IPS-15b (cell line): ENCODE data around the gene PCNT.
A peak's percentile ranks its signal among the peaks of the same experiment; 100 is the strongest.

Experiments used
- H3K27me3 ChIP-seq: one replicate; pipeline ENCODE4 v1.6.1; 2013; ENCODE audit warnings: low read length; ENCODE audit not compliant: control insufficient read depth, insufficient read depth
- H3K36me3 ChIP-seq: one replicate; pipeline ENCODE4 v1.6.1; 2013; ENCODE audit warnings: low read length; ENCODE audit not compliant: control insufficient read depth, insufficient read depth
- H3K4me1 ChIP-seq: one replicate; pipeline ENCODE4 v1.6.1; 2013; ENCODE audit warnings: mild to moderate bottlenecking, low read length; ENCODE audit not compliant: control insufficient read depth, insufficient read depth
- H3K4me3 ChIP-seq: one replicate; pipeline ENCODE4 v1.5.1; 2013; ENCODE audit warnings: low read depth, low read length
- H3K9ac ChIP-seq: one replicate; pipeline ENCODE4 v1.6.1; 2013; ENCODE audit warnings: low read depth, mild to moderate bottlenecking, low read length
- H3K9me3 ChIP-seq: one replicate; pipeline ENCODE4 v1.6.1; 2013; ENCODE audit warnings: mild to moderate bottlenecking, low read length; ENCODE audit not compliant: control insufficient read depth, insufficient read depth

PCNT gene

DNA sequence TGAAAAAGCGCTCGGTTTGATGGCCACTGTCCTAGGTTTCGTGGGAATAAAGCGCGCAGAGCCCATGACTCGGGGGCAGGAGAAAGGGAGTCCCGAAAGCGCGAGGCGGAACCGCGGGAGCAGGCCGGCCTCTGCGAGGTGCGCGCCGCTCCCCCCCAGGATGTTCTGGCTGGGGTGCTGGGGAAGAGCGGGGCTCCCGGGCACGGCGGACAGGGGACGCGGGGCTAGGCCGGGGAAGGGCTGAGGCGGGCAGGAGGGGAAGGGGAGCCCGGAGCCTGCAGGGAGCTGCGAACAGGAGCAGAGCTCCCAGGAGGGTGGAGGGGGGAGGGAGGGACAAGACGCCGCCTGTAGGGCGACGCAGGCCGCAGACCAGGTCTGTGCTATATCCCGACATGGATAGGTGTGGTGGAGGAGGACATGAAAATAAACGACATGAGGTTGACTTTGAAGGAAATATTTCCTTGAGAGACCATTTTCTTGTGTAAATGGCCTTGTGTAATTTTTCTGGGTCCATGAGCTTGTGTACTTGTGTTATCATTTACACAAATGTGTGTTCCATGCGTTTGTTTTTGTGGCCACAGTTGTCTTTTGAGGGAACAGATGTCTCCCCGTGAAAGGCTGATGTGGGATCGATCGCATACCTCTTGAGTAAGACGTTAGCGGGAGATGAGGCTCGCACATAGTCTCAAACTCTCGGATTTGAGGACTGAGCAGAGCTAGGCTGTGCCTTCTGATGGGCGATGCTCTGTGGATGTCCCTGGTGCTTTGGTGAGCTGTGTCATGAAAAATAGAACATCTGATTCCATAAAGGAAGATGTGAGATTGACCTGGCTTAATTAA, 1.3 kb downstream of the PCNT start:
- Histone ChIP-seq H3K27me3 (no peaks in the 10 kb centered on the region), H3K36me3 (peaks cover 14% of the 10 kb centered on the region), H3K9ac (peak overlapping the region; percentile 73), H3K4me1 (peaks cover 2% of the 10 kb centered on the region), H3K9me3 (no peaks in the 10 kb centered on the region), H3K4me3 (peak overlapping the region; percentile 70)

DNA sequence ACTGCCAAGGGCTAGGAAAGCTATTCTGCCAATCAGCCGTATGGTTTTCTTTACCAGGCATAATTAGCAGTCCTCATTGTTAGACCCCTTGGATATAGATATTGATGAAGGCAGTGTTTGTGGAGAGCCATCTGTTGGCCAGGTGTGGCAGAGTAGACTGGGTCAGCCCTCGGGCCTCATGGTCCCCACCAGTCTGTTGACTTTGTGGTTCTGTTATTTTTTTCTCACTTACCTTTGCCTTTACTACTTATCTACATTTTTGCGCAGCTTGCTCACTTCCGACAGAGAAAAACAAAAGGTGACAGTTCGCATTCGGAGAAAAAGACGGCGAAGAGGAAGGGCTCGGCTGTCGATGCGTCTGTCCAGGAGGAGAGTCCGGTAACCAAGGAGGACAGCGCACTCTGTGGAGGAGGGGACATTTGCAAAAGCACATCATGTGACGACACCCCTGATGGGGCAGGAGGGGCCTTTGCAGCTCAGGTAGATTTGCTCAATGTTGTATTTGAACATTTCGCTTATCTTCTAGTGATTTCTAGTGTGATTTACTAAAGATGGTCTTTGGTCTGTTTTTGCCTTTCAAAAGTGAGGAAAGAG, 2.3 kb downstream of the PCNT start:
- Histone ChIP-seq H3K36me3 (peaks cover 15% of the 10 kb centered on the region), H3K9me3 (no peaks in the 10 kb centered on the region), H3K4me3 (no peak overlapping the region), H3K4me1 (peaks cover under 1% of the 10 kb centered on the region), H3K27me3 (no peaks in the 10 kb centered on the region), H3K9ac (no peak overlapping the region)

DNA sequence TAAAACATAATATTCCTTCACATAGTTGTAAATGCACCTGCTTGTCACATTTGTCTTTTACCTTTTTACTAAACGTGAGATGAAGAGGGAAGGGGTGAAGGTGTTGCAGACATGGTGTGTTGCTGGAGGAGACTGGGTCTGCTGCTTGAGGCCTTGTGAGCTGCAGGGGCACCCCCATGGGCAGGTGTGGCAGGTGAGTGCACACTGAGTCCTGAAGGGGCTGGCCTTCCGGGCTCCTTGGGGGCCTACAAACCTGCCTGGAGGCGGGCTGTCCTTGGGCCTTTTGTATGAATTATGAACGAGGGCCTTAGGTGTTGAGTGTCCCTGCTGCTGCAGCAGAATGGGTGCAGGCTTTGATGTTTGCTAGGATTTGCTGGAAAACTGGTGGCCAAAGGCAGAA, 3.8 kb downstream of the PCNT start:
- Histone ChIP-seq H3K27me3 (no peaks in the 10 kb centered on the region), H3K9me3 (no peaks in the 10 kb centered on the region), H3K4me3 (no peak overlapping the region), H3K4me1 (no peaks in the 10 kb centered on the region), H3K9ac (no peak overlapping the region), H3K36me3 (peaks cover 15% of the 10 kb centered on the region)

DNA sequence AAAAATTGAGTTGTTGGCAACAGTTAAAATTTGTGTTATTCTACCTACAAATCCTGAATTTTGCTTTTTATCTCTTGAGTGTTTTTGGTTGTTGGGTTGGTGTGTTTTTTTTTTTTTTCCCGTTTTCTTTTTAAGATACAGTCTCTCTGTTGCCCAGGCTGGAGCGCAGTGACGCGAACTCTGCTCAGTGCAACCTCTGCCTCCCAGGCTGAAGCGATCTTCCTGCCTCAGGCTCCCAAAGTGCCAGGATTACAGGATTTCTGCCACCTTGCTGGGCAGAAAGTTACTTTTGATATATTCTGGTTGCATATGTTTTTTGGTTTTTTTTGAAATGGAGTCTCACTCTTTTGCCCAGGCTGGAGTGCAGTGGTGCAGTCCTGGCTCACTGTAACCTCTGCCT, 4.2 kb downstream of the PCNT start:
- no peak overlapping the region for H3K4me3 ChIP-seq
- no peaks in the 10 kb centered on the region for H3K9me3 ChIP-seq
- peaks cover 15% of the 10 kb centered on the region for H3K36me3 ChIP-seq

DNA sequence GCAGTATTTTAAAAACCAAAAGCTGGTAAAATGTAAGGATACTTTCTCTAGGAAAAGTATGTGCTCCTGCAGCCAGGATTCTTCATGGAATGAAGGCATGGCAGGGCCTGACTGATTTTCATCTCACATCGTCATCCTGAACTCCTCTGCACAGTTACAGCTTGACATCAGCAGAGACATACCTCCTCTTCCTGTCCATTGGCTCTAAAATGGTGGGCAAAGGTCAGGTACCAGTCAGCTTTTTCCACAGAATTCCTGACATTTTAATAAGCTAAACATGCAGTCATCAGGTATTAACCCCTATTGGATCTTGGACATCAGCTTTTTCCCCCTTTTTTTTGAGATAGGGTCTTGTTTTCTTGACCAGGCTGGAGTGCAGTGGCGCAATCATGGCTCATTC, 5.8 kb downstream of the PCNT start:
- H3K4me1 ChIP-seq, result no peaks in the 10 kb centered on the region
- H3K9me3 ChIP-seq, result no peaks in the 10 kb centered on the region
- no peaks in the 10 kb centered on the region for H3K27me3 ChIP-seq
- H3K36me3 ChIP-seq, result peaks cover 10% of the 10 kb centered on the region
- no peak overlapping the region for H3K4me3 ChIP-seq
- no peak overlapping the region for H3K9ac ChIP-seq

More for the DNA sequence above, 4.2 kb downstream of the PCNT start:
- Histone ChIP-seq H3K9ac (no peak overlapping the region), H3K4me1 (no peaks in the 10 kb centered on the region), H3K27me3 (no peaks in the 10 kb centered on the region)

DNA sequence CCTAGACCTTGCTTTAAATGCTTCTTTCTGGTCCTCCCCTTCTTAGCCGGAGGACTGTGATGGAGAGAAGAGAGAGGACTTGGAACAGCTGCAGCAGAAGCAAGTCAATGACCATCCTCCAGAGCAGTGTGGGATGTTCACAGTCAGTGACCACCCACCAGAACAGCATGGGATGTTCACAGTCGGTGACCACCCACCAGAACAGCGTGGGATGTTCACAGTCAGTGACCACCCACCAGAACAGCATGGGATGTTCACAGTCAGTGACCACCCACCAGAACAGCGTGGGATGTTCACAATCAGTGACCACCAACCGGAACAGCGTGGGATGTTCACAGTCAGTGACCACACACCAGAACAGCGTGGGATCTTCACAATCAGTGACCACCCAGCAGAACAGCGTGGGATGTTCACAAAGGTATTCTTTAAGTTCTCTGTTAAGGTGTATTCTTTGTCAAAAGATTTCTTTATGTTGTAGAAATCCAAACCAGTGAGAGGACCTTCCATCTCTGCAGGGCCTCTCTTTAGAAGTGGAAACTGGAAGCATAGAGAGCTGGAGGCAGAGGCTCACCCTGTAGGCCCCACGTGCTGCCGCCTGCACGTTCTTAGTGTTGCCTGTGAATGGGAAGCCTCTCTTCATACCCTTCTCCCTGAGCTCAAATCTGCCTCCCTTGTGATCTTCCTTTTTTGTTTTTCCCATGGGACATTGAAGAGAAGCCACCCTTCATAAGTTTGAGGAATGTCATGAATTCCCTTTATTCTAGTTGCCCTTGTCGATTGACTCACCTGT, 10.6 kb downstream of the PCNT start:
- Histone ChIP-seq H3K9me3 (no peaks in the 10 kb centered on the region), H3K4me3 (no peak overlapping the region), H3K27me3 (no peaks in the 10 kb centered on the region), H3K9ac (no peak overlapping the region), H3K4me1 (no peaks in the 10 kb centered on the region), H3K36me3 (peaks cover 18% of the 10 kb centered on the region)

DNA sequence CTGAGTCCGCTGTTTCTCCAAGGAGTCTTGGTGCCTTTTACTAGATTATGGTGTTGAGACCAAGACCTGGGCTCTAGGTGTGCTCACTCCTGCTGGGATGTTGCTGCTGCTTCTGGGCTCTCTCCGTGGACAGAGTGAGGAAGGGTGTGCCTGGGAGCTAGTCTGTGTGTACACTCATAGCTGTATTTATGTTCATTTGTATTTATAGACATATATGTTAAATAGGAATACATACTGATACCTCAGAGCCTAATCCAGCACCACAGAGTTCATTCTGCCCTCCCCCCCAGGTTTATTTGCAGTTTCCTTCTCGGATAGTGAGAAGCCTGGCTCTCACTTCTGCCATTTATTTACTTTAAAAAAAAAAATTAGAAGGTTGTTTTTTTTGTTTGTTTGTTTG, 12.6 kb downstream of the PCNT start:
- peaks cover 15% of the 10 kb centered on the region for H3K36me3 ChIP-seq
- no peaks in the 10 kb centered on the region for H3K4me1 ChIP-seq

DNA sequence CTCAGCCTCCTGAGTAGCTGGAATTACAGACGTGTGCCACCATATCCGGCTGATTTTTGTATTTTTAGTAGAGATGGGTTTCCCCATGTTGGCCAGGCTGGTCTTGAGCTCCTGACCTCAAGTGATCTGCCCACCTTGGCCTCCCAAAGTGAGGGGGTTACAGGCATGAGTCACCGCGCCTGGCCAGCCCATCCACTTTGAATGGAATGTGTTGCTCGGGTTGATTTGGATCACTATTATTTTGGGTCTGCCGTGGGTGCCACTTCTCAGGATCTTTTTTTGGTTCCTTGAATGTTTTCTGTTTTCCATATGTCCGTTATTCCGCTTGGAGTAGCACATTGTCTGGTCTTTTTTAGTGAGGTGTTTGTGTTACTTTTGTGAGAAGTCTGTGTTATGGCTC, 17.0 kb downstream of the PCNT start:
- no peaks in the 10 kb centered on the region for H3K27me3 ChIP-seq
- H3K9ac ChIP-seq, result no peak overlapping the region
- H3K4me3 ChIP-seq, result no peak overlapping the region
- no peaks in the 10 kb centered on the region for H3K4me1 ChIP-seq
- no peaks in the 10 kb centered on the region for H3K9me3 ChIP-seq
- H3K36me3 ChIP-seq, result peaks cover 15% of the 10 kb centered on the region

More for the DNA sequence above, 12.6 kb downstream of the PCNT start:
- H3K27me3 ChIP-seq, result no peaks in the 10 kb centered on the region
- H3K4me3 ChIP-seq, result no peak overlapping the region
- no peaks in the 10 kb centered on the region for H3K9me3 ChIP-seq
- no peak overlapping the region for H3K9ac ChIP-seq

DNA sequence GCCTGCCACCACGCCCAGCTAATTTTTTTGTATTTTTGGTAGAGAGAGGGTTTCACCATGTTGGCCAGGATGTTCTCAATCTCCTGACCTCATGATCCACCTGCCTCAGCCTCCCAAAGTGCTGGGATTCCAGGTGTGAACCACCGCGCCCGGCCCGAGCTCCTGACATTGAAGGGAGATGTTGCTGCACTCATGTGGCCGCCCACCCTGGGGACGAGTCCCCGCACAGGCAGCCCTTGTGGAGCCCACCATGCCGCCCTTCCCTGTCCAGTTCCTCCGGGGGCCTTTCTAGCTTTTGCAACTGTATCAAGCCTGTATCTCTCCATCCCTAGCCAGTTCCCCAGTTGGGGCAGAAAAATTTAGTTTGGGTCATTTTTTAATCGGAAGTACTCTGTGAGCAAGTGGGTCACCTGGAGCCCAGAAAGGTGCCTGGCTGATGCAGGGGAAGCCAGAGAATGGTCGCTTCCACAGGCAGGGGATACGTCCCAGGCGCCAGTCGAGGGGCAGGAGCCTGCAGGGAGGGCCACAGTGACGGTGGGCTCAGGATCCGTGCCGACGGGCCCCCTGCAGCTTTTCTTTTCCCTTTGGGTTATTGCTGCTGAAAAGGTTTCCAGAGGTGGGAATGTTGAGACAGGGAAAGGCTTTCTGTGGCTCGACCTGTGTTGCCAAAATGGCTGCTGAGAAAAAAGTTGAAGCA, 20.4 kb downstream of the PCNT start:
- Histone ChIP-seq H3K9ac (no peak overlapping the region), H3K9me3 (no peaks in the 10 kb centered on the region), H3K4me1 (no peaks in the 10 kb centered on the region), H3K36me3 (peaks cover 34% of the 10 kb centered on the region), H3K27me3 (no peaks in the 10 kb centered on the region), H3K4me3 (no peak overlapping the region)

DNA sequence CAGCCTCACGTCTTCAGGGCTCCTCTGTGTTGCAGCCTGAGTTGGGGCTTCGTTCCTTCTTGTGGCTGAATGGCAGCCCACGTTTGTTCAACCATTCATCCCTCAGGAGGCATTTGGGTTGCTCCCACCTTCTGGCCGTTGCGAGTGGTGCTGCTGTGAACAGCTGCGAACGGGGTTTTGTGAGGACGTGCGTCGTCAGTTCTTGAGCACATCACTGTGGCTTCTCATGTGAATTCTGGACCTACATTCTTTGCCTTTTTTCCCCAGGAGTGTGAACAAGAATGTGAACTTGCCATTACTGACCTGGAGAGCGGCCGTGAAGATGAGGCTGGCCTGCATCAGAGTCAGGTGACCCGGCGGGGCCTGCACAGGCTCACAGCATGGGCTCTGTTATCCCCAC, 21.9 kb downstream of the PCNT start:
- Histone ChIP-seq H3K4me3 (no peak overlapping the region), H3K27me3 (no peaks in the 10 kb centered on the region), H3K4me1 (no peaks in the 10 kb centered on the region), H3K36me3 (peaks cover 49% of the 10 kb centered on the region), H3K9me3 (no peaks in the 10 kb centered on the region), H3K9ac (no peak overlapping the region)
